GM18861 (cell line): ENCODE measurements around the gene CFAP20DC.
"Not testable (repeated sequence)": the region's sequence is repeated elsewhere in the genome, so short reads cannot be mapped to it uniquely, and the experiment has no call there.

ENCODE experiments used
- ATAC-seq: cut with Tn5 transposase; IDR thresholded peaks from one replicate; pipeline ENCODE4 v1.9.1; 2021; ENCODE audit not compliant: unreplicated experiment

Gene CFAP20DC

GRCh38 chr3:58751235-58751634, 298.6 kb downstream of the CFAP20DC start:
- no peak for ATAC-seq

DNA sequence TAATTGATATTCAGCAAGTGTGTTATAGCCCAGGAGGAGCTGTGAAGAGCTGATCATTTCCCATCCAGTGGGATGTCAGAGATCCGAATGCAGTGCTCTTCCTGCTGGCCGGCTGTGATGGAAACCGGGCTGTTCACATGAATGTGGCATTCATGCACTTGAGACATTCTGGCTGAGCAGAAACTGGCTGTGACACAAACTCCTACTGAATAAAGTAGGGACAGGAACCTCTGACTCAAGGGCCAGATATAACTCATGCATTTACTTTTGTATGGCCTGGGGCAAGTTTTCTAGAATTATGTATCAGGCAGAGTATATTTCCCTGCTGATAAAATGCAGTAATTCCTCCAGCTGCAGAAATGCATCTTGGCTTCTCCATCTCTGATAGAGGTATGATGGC, 299.9 kb downstream of the CFAP20DC start:
- ATAC-seq: no peak

- no peak for ATAC-seq
Observed at GRCh38 chr3:58748024-58748423, 301.8 kb downstream of the CFAP20DC start.

DNA sequence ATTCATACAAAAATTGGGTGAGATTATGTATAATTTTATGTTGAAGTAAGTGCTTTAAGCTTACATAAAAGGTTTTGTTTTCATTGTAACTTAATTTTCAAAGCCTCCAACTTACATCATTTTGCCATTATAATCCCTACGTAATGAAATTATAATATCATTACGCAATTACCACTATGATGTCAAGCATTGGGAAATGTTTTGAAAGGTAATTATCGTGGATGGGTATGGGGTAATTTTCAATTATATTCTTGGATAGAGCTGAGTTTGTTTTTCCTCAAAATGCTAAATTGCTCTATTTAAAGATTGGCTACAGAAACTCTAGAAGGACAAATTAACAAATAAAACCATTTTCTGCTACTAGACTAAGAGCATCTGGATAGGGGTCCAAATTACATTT, 303.1 kb downstream of the CFAP20DC start:
- ATAC-seq: no peak

GRCh38 chr3:58743296-58743695, 306.5 kb downstream of the CFAP20DC start:
- peak; percentile 57 for ATAC-seq

DNA sequence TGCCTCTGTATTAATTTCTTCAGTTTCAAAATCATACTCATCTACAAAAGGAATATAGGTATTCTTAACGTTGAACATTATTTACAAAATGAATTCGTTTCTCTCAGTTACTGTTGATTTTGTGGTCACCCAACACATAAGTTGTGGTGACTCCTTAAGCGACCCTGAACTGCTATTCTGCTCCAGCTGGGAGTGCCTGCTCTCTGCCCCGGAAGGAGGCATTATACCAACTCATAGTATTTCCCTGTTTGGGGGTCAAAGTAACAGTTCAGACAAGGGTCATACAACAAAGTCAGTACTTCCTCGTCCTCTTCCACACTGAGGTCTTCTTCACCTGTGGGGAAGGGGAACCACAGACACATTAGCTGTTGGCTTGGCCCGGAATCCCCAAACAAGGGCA, 307.6 kb downstream of the CFAP20DC start:
- ATAC-seq: no peak

- ATAC-seq: no peak
Observed at GRCh38 chr3:58737644-58738043, 312.2 kb downstream of the CFAP20DC start.

GRCh38 chr3:58731673-58732072, 318.2 kb downstream of the CFAP20DC start:
- ATAC-seq: no peak

- ATAC-seq: no peak
Observed at GRCh38 chr3:58728723-58729122, 321.1 kb downstream of the CFAP20DC start.

DNA sequence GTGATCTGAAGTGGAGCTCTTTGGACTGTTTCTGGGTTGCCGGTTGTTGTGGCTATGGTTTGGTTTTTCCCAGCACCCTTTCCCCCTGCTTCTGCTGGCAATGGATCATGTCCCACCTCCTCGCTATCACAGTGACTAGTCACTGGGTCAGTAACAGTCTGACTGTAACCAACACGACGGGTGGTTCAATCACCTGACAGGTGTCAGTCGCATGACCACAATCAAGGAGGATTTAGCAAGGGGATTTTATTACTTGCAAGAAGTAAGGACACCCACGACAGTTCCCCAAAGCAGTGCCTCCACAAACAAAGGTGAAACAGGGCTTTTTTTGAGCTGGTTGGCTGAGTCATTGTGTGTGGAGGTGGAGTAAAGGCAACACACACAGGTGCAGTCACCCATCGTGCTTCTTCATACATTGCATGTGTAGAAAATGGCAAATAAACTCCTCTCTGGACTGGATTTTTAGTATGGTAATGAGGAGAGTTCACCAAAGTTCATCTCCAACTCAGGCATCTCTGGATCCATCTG, 324.4 kb downstream of the CFAP20DC start:
- ATAC-seq: no peak

- ATAC-seq: no peak
Observed at GRCh38 chr3:58724336-58724735, 325.5 kb downstream of the CFAP20DC start.

DNA sequence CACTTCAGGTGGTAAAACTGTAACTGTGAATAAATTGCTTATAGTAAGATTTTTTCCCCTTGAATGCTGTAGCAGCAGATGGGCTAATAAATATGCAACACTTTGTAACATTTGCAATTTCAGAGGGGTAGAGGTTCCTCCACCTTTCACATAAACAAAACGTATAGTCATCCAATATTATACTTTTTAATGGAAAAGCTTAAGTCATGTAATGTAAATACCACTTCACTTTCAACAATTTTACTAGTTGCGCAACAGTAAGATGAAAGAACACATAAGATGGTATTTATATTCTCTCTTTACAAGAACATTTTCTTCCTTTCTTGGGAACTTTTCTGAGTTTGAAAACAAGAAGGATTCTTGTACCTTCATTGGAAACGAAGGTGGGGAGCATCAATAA, 326.7 kb downstream of the CFAP20DC start:
- no peak for ATAC-seq

GRCh38 chr3:58722561-58722960, 327.3 kb downstream of the CFAP20DC start:
- no peak for ATAC-seq

- no peak for ATAC-seq
Observed at GRCh38 chr3:58720526-58720925, 329.3 kb downstream of the CFAP20DC start.

DNA sequence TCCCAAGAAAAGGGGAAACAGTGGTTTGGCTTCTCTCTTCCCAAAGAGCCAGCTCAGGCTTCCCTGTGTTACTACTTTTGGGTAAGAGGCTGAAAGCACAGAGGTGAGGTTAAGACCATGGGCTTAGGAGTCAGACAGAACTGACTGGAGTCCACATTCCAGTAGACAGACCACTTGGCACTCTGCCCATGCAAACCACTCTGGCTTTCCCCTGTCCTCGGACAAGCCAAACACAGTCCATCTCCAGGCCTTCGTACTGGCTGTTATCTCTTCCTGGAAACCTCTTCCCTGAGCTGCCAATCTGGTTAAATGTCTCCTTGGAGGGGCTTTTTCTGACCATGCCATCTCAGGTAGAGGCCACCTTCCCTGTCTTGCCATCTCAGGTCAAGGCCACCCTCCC, 330.1 kb downstream of the CFAP20DC start:
- no peak for ATAC-seq

DNA sequence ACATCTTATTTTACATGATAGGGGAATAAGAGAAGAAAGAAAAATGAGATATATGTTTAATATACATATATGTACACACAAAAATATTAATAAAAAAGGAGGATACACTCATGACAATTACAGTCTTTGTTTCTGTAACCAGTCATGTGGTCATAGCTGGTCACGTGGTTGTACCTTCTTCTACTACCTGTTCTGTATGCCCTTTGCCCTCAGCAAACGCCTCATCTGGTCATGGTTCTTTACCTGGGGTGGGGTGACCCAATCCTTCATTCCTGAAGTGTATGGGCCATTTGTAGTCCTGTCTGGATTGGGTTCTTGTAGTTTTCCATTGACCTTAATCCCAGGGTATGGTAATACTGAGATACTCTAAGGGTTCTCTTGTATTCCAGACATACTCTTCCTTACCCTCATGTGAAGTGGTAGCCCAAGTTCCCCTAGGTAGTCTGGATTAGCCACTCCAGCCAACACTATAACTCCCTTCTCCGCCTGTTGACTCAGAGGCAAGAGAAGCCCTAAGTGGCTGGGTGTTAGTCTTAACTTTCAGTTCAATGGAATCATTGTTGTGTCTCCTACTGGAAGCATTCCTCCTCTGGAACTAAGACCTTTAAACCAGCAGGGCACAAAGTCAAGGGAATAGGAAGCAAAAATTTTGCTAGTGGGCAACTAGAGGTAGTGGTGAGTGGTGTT, 336.0 kb downstream of the CFAP20DC start:
- no peak for ATAC-seq

GRCh38 chr3:58711871-58712270, 338.0 kb downstream of the CFAP20DC start:
- ATAC-seq: no peak

DNA sequence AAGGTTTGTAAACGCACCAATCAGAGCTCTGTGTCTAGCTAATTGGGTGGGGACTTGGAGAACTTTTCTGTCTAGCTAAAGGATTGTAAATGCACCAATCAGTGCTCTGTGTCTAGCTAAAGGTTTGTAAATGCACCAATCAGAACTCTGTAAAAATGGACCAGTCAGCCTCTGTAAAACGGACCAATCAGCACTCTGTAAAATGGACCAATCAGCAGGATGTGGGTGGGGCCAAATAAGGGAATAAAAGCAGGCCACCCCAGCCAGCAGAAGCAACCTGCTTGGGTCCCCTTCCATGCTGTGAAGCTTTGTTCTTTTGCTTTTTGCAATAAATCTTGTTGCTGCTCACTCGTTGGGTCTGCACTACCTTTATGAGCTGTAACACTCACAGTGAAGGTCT, 340.8 kb downstream of the CFAP20DC start:
- not testable (repeated sequence) for ATAC-seq

GRCh38 chr3:58708116-58708791, 341.6 kb downstream of the CFAP20DC start:
- ATAC-seq: no peak

DNA sequence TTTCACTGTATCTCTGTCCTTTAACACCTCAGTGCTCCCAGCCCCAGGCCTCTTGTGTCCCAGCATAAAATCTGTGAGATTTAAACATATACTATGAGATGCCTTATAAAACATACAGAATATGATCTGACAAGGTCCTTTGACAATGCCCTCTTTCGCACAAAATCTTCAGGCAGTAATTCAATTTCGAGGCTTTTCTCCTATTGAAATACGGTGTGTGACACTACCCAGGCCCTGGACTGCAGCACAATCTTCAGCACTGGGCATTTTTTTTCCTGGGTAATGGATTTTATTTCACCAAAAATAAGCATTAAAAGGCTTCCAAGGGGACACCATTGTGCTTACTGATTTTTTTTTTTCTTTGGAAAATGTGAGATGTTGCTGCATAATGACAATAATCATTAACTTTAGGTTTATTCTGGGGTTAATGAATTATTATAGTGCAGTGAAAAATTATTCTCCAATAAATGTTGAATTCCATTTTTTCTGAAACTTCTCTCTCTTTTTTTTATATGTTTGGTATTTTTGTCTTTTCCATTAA, 342.4 kb downstream of the CFAP20DC start:
- ATAC-seq: no peak

DNA sequence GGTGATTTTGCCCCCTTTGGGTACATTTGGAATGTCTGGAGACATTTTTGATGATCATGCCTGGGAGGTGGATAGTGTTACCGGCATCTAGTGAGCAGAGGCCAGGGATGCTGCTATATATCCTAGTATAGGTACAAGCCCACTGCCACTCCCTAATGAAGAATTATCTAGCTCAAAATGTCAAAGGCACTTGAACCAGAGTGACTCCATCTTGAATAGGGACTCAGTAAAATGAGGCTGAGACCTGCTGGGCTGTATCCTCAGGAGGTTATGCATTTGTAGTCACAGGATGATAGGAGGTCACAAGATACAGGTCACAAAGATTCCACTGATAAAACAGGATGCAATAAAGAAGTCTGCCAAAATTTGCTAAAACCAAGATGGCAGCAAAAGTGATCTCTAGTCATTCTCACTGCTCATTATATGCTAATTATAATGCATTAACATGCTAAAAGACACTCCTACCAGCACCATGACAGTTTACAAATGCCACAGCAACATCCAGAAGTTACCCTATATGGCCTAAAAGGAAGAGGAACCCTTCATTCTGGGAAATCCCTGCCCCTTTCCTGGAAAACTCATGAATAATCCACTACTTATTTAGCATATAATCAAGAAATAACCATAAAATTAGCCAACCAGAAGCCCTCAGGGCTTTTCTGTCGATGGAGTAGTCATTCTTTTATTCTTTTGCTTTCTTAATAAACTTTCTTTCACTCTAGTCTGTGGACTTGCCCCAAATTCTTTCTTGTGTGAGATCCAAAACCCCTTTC, 343.2 kb downstream of the CFAP20DC start:
- no peak for ATAC-seq
